ACC112 (cell line): ENCODE measurements around the gene ENOPH1.

Experiments used
- H2AFZ ChIP-seq: fragments of 200-600 bp; sonication (generic); one replicate; pipeline ENCODE4 v1.6.0; 2017; ENCODE audit warnings: antibody characterized with exemption, low read length; ENCODE audit not compliant: unreplicated experiment
- H3K27ac ChIP-seq: fragments of 200-600 bp; sonication (generic); 2 replicates; pipeline ENCODE4 v1.5.1; 2014; ENCODE audit warnings: low read depth, mild to moderate bottlenecking, antibody characterized with exemption, low read length, moderate library complexity
- H3K27me3 ChIP-seq: fragments of 200-600 bp; sonication (generic); 2 replicates; pipeline ENCODE4 v1.6.1; 2014; ENCODE audit warnings: mild to moderate bottlenecking, antibody characterized with exemption, low read length, moderate library complexity, mixed read lengths; ENCODE audit not compliant: insufficient read depth
- H3K36me3 ChIP-seq: fragments of 200-600 bp; sonication (generic); 2 replicates; pipeline ENCODE4 v1.6.1; 2016; ENCODE audit warnings: mild to moderate bottlenecking, antibody characterized with exemption, low read length, moderate library complexity, mixed read lengths; ENCODE audit not compliant: insufficient read depth
- H3K4me1 ChIP-seq: fragments of 200-600 bp; sonication (generic); one replicate; pipeline ENCODE4 v1.6.1; 2016; ENCODE audit warnings: low read length, mixed read lengths; ENCODE audit not compliant: insufficient read depth, unreplicated experiment, control insufficient read depth
- H3K4me3 ChIP-seq: fragments of 200-600 bp; sonication (generic); 2 replicates; pipeline ENCODE4 v1.5.1; 2014; ENCODE audit warnings: mild to moderate bottlenecking, low read depth, low read length
- H3K79me2 ChIP-seq: fragments of 200-600 bp; sonication (generic); one replicate; pipeline ENCODE4 v1.6.0; 2016; ENCODE audit warnings: low read length; ENCODE audit not compliant: control insufficient read depth, unreplicated experiment, insufficient read depth

Gene ENOPH1

DNA sequence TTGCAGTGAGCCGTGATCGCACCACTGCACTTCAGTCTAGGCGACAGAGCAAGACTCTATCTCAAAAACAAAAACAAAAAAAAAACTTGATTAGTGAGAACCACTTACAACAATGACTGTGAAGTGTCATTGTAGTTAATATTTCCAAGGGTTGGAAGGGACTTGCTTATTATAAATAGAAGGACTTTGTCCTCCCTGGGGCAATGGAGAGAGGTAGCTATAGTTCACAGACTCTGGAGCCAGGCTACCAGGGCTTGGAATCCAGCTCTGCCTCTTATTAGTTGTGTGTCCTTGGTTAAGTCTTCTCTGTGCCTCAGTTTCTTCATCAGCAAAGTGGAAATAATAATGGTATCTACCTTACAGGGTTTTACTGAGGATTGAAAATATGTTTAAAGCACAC is 79.8 kb downstream of the ENOPH1 start:
- Histone ChIP-seq H3K27ac (no peak overlapping the region), H3K36me3 (no peaks in the 10 kb centered on the region), H3K27me3 (peaks cover 12% of the 10 kb centered on the region; the same call in 1 of the 2 replicates), H3K4me3 (no peak overlapping the region), H3K79me2 (no peaks in the 10 kb centered on the region), H3K4me1 (no peaks in the 10 kb centered on the region), H2AFZ (no peak overlapping the region)
